ENCODE results near the gene UBA6. TPM values are rescaled to one million over a fixed set of nuclear protein-coding genes. Genes with fewer than 3 reads are reported as not detected.
A peak's percentile ranks its signal among the peaks of the same experiment; 100 is the strongest.

UBA6 gene
- total and polyA plus RNA-seq, 2 experiments from 2014 or later: 38.8 to 61.9 TPM

DNA sequence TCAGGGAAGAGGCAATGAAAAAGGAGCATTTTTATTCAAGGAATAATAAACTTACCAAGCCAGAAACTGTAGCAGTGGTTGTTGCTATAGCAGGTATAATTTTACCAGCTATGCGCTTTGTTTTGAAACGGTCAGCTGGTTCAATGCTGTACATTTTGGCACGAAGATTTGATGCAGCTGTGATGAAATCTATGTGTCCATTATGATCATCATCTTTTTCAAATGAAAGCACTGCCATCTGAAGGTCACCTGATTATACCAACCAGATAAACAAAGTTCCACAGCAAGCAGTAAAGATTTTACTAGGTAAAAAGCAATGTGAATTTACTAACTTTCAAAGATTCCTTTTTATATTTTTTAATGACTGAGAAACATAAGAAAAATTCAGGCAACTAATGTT is 76.0 kb downstream of the UBA6 start:
- H2AFZ ChIP-seq: no peak overlapping the region
- H3K79me2 ChIP-seq (ENCODE audit: insufficient read depth): no peaks in the 10 kb centered on the region
- TF ChIP-seq EZH2phosphoT487 (IDR thresholded peaks at IDR 0.05; ENCODE audit: insufficient read depth, low read depth): no peak
- TF ChIP-seq EZH2 (IDR thresholded peaks at IDR 0.05; ENCODE audit: insufficient read depth, poor library complexity, severe bottlenecking): no peak
- H3K27ac ChIP-seq: no peak overlapping the region
- 58 to 75% methylated on average over 3 of the region's 3 CpGs for WGBS, 2 experiments (ENCODE audit: low coverage in 1 of 2, low lambda C conversion rate in 2 of 2, missing lambda C conversion rate in 2 of 2)
- H3K36me3 ChIP-seq (ENCODE audit: low read depth): peaks cover 72% of the 10 kb centered on the region
- DNase-seq: no peak
- no peaks in the 10 kb centered on the region for H3K9me3 ChIP-seq (ENCODE audit: low read depth)
- no peak overlapping the region for H3K9ac ChIP-seq
- no peak overlapping the region for H3K4me2 ChIP-seq (ENCODE audit: unreplicated experiment)
- no peaks in the 10 kb centered on the region for H4K20me1 ChIP-seq (ENCODE audit: insufficient read depth)
- no peaks in the 10 kb centered on the region for H3F3A ChIP-seq (ENCODE audit: insufficient read depth)
- no peaks in the 10 kb centered on the region for H3K27me3 ChIP-seq (replicated peaks; ENCODE audit: insufficient read depth)
- H3K4me1 ChIP-seq (ENCODE audit: insufficient read depth): no peaks in the 10 kb centered on the region
- H3K4me3 ChIP-seq: no peak overlapping the region
- in situ Hi-C loops (cut with MboI): no loop called here
- no peaks in the 10 kb centered on the region for H3K9me2 ChIP-seq (ENCODE audit: insufficient read depth)

- no peak for DNase-seq
Measured at GRCh38 chr4:67616478-67616877, 84.5 kb downstream of the UBA6 start.

GRCh38 chr4:67615119-67615518 is 85.8 kb downstream of the UBA6 start:
- Histone ChIP-seq H2AFZ (no peak overlapping the region), H3K27me3 (replicated peaks; ENCODE audit: insufficient read depth) (no peaks in the 10 kb centered on the region), H3K36me3 (ENCODE audit: low read depth) (peaks cover 20% of the 10 kb centered on the region), H3K9me3 (ENCODE audit: low read depth) (no peaks in the 10 kb centered on the region), H3K9ac (no peak overlapping the region), H3K79me2 (ENCODE audit: insufficient read depth) (no peaks in the 10 kb centered on the region), H3K4me2 (ENCODE audit: unreplicated experiment) (no peak overlapping the region), H3K9me2 (ENCODE audit: insufficient read depth) (no peaks in the 10 kb centered on the region), H3K4me3 (no peak overlapping the region), H3K27ac (no peak overlapping the region), H4K20me1 (ENCODE audit: insufficient read depth) (no peaks in the 10 kb centered on the region), H3K4me1 (ENCODE audit: insufficient read depth) (no peaks in the 10 kb centered on the region), H3F3A (ENCODE audit: insufficient read depth) (no peaks in the 10 kb centered on the region)
- no peak for DNase-seq
- WGBS, 2 experiments (ENCODE audit: low coverage in 1 of 2, low lambda C conversion rate in 2 of 2, missing lambda C conversion rate in 2 of 2): 95 to 97% methylated on average over 5 of the region's 5 CpGs
- in situ Hi-C loops (cut with MboI): no loop called here
- no peak for TF ChIP-seq EZH2phosphoT487 (IDR thresholded peaks at IDR 0.05; ENCODE audit: insufficient read depth, low read depth)
- TF ChIP-seq EZH2 (IDR thresholded peaks at IDR 0.05; ENCODE audit: insufficient read depth, poor library complexity, severe bottlenecking): no peak

More at GRCh38 chr4:67616478-67616877, 84.5 kb downstream of the UBA6 start:
- H3K4me3 ChIP-seq: no peak overlapping the region
- in situ Hi-C loops (cut with MboI): no loop called here
- H2AFZ ChIP-seq: no peak overlapping the region
- no peak overlapping the region for H3K27ac ChIP-seq
- no peaks in the 10 kb centered on the region for H4K20me1 ChIP-seq (ENCODE audit: insufficient read depth)
- H3K27me3 ChIP-seq (replicated peaks; ENCODE audit: insufficient read depth): no peaks in the 10 kb centered on the region
- H3K9ac ChIP-seq: no peak overlapping the region
- H3K36me3 ChIP-seq (ENCODE audit: low read depth): peaks cover 33% of the 10 kb centered on the region
- H3K4me2 ChIP-seq (ENCODE audit: unreplicated experiment): no peak overlapping the region
- H3K4me1 ChIP-seq (ENCODE audit: insufficient read depth): no peaks in the 10 kb centered on the region
- H3K9me2 ChIP-seq (ENCODE audit: insufficient read depth): no peaks in the 10 kb centered on the region
- TF ChIP-seq EZH2 (IDR thresholded peaks at IDR 0.05; ENCODE audit: insufficient read depth, poor library complexity, severe bottlenecking) (no peak), EZH2phosphoT487 (IDR thresholded peaks at IDR 0.05; ENCODE audit: insufficient read depth, low read depth) (no peak)
- no peaks in the 10 kb centered on the region for H3F3A ChIP-seq (ENCODE audit: insufficient read depth)
- H3K79me2 ChIP-seq (ENCODE audit: insufficient read depth): no peaks in the 10 kb centered on the region
- 70 to 71% methylated on average over 1 of the region's 1 CpG for WGBS, 2 experiments (ENCODE audit: low coverage in 1 of 2, low lambda C conversion rate in 2 of 2, missing lambda C conversion rate in 2 of 2)
- no peaks in the 10 kb centered on the region for H3K9me3 ChIP-seq (ENCODE audit: low read depth)

- H3K4me1 ChIP-seq (ENCODE audit: insufficient read depth): no peaks in the 10 kb centered on the region
- no peaks in the 10 kb centered on the region for H3K9me3 ChIP-seq (ENCODE audit: low read depth)
- no peak overlapping the region for H3K9ac ChIP-seq
- H3F3A ChIP-seq (ENCODE audit: insufficient read depth): no peaks in the 10 kb centered on the region
- H3K4me3 ChIP-seq: no peak overlapping the region
- peaks cover 16% of the 10 kb centered on the region for H3K36me3 ChIP-seq (ENCODE audit: low read depth)
- no peak overlapping the region for H2AFZ ChIP-seq
- DNase-seq: no peak
- in situ Hi-C loops (cut with MboI): no loop called here
- H3K27me3 ChIP-seq (replicated peaks; ENCODE audit: insufficient read depth): no peaks in the 10 kb centered on the region
- H3K9me2 ChIP-seq (ENCODE audit: insufficient read depth): no peaks in the 10 kb centered on the region
- no peaks in the 10 kb centered on the region for H3K79me2 ChIP-seq (ENCODE audit: insufficient read depth)
- H3K27ac ChIP-seq: no peak overlapping the region
- TF ChIP-seq EZH2phosphoT487 (IDR thresholded peaks at IDR 0.05; ENCODE audit: insufficient read depth, low read depth) (no peak), EZH2 (IDR thresholded peaks at IDR 0.05; ENCODE audit: insufficient read depth, poor library complexity, severe bottlenecking) (no peak)
- no peak overlapping the region for H3K4me2 ChIP-seq (ENCODE audit: unreplicated experiment)
- H4K20me1 ChIP-seq (ENCODE audit: insufficient read depth): no peaks in the 10 kb centered on the region
- 96 to 97% methylated on average over 4 of the region's 4 CpGs for WGBS, 2 experiments (ENCODE audit: low coverage in 1 of 2, low lambda C conversion rate in 2 of 2, missing lambda C conversion rate in 2 of 2)
Measured at GRCh38 chr4:67614186-67614585, 86.8 kb downstream of the UBA6 start.

- H3K27ac ChIP-seq: no peak overlapping the region
- no peak overlapping the region for H2AFZ ChIP-seq
- 49 to 50% methylated on average over 4 of the region's 4 CpGs for WGBS, 2 experiments (ENCODE audit: low coverage in 1 of 2, low lambda C conversion rate in 2 of 2, missing lambda C conversion rate in 2 of 2)
- no peaks in the 10 kb centered on the region for H3K27me3 ChIP-seq (replicated peaks; ENCODE audit: insufficient read depth)
- H3K9ac ChIP-seq: no peak overlapping the region
- H3K9me3 ChIP-seq (ENCODE audit: low read depth): no peaks in the 10 kb centered on the region
- H4K20me1 ChIP-seq (ENCODE audit: insufficient read depth): no peaks in the 10 kb centered on the region
- H3K4me3 ChIP-seq: no peak overlapping the region
- no peaks in the 10 kb centered on the region for H3K4me1 ChIP-seq (ENCODE audit: insufficient read depth)
- in situ Hi-C loops (cut with MboI): no loop called here
- H3K36me3 ChIP-seq (ENCODE audit: low read depth): 0 out of 2 replicates have a peak, but pooled peaks cover under 1% of the 10 kb centered on the region
- DNase-seq: peak; percentile 2
- no peak for TF ChIP-seq EZH2 (IDR thresholded peaks at IDR 0.05; ENCODE audit: insufficient read depth, poor library complexity, severe bottlenecking)
- no peak for TF ChIP-seq EZH2phosphoT487 (IDR thresholded peaks at IDR 0.05; ENCODE audit: insufficient read depth, low read depth)
- H3K9me2 ChIP-seq (ENCODE audit: insufficient read depth): no peaks in the 10 kb centered on the region
- no peaks in the 10 kb centered on the region; the same call in 1 of the 2 replicates for H3F3A ChIP-seq (ENCODE audit: insufficient read depth)
- no peaks in the 10 kb centered on the region for H3K79me2 ChIP-seq (ENCODE audit: insufficient read depth)
- H3K4me2 ChIP-seq (ENCODE audit: unreplicated experiment): no peak overlapping the region
Measured at GRCh38 chr4:67608027-67608426, 92.9 kb downstream of the UBA6 start.
